Measurements from ENCODE around the gene NDUFS2.

NDUFS2 gene

GRCh38 chr1:161196521-161197451, 5.4 kb upstream of the NDUFS2 start:
- no peak overlapping the region for H3K27ac ChIP-seq
- TF ChIP-seq CTCF (conservative IDR thresholded peaks at IDR 0.05), result no peak

GRCh38 chr1:161197560-161198193, 4.5 kb upstream of the NDUFS2 start:
- no peak overlapping the region for H3K27ac ChIP-seq
- no peak for TF ChIP-seq CTCF (conservative IDR thresholded peaks at IDR 0.05)

GRCh38 chr1:161198194-161198896, 3.8 kb upstream of the NDUFS2 start:
- no peak for TF ChIP-seq CTCF (conservative IDR thresholded peaks at IDR 0.05)
- no peak overlapping the region for H3K27ac ChIP-seq

GRCh38 chr1:161198897-161199431, 3.2 kb upstream of the NDUFS2 start, which contains the start of gene ADAMTS4:
Gene ADAMTS4, minus strand, starts transcription at chr1:161199054. Its CDS starts 427 bp downstream, at chr1:161198627.
- no peak within 1 kb of the TSS for H3K27ac ChIP-seq
- no peak for TF ChIP-seq CTCF (conservative IDR thresholded peaks at IDR 0.05)

- TF ChIP-seq CTCF (conservative IDR thresholded peaks at IDR 0.05), result no peak
- H3K27ac ChIP-seq, result no peak overlapping the region
These were observed 2.5 kb upstream of the NDUFS2 start for GRCh38 chr1:161199506-161200139.

GRCh38 chr1:161200421-161200991, 1.7 kb upstream of the NDUFS2 start:
- peak overlapping the region; percentile 92; the same call in 1 of the 2 replicates for H3K27ac ChIP-seq
- TF ChIP-seq CTCF (conservative IDR thresholded peaks at IDR 0.05), result no peak
